ENCODE results near the gene CHD3.
A peak's percentile ranks its signal among the peaks of the same experiment; 100 is the strongest.

Gene CHD3

DNA sequence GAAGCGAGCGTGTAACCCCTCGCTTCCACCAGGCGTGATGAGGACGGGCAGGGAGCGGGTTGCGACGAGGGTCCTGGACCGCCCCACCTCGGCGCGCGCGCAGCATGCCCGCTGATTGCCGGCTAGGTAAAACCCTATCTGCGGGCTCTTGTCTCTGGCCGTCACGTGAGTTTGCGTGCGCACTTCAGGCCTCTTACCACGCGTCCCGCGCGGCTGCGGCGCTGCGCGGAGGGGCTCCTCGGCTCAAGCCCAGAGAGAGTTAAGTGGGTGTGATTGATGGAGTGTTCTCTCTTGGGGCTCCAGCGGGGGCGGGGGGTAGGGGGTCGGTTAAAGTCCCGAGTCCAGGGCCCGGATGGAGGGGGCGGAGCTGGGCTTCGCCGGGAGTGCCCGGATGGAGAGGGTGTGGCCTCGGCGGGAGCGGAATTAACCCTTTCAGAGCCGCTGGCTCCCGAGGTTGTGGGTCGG lies 46.6 kb upstream of the CHD3 start (continued):
- TF ChIP-seq WT1 (tag by site-specific recombination; IDR thresholded peaks at IDR 0.05) = peak; percentile 61; the same call in 1 of the 2 replicates
- TF ChIP-seq, protein P1, sequence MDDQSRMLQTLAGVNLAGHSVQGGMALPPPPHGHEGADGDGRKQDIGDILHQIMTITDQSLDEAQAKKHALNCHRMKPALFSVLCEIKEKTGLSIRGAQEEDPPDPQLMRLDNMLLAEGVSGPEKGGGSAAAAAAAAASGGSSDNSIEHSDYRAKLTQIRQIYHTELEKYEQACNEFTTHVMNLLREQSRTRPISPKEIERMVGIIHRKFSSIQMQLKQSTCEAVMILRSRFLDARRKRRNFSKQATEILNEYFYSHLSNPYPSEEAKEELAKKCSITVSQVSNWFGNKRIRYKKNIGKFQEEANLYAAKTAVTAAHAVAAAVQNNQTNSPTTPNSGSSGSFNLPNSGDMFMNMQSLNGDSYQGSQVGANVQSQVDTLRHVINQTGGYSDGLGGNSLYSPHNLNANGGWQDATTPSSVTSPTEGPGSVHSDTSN (CRISPR knock-in tag; IDR thresholded peaks at IDR 0.05) = 0 out of 2 replicates have a peak, but pooled peaks have one; percentile 39
- TF ChIP-seq ZNF560 (tag by site-specific recombination; IDR thresholded peaks at IDR 0.05; ENCODE audit: borderline replicate concordance) = no peak
- TF ChIP-seq ZBTB48 (tag by site-specific recombination; IDR thresholded peaks at IDR 0.05) = peak; percentile 10; the same call in 1 of the 2 replicates
- peak; percentile 80; the same call in 1 of the 2 replicates for TF ChIP-seq GLIS2 (tag by site-specific recombination; IDR thresholded peaks at IDR 0.05)
- 0 out of 2 replicates have a peak, but pooled peaks have one; percentile 15 for TF ChIP-seq ZNF324 (tag by site-specific recombination; IDR thresholded peaks at IDR 0.05)
- TF ChIP-seq, protein P2, sequence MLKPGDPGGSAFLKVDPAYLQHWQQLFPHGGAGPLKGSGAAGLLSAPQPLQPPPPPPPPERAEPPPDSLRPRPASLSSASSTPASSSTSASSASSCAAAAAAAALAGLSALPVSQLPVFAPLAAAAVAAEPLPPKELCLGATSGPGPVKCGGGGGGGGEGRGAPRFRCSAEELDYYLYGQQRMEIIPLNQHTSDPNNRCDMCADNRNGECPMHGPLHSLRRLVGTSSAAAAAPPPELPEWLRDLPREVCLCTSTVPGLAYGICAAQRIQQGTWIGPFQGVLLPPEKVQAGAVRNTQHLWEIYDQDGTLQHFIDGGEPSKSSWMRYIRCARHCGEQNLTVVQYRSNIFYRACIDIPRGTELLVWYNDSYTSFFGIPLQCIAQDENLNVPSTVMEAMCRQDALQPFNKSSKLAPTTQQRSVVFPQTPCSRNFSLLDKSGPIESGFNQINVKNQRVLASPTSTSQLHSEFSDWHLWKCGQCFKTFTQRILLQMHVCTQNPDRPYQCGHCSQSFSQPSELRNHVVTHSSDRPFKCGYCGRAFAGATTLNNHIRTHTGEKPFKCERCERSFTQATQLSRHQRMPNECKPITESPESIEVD (tag by site-specific recombination; IDR thresholded peaks at IDR 0.05) = no peak
- no peak for TF ChIP-seq ZNF654 (tag by site-specific recombination; IDR thresholded peaks at IDR 0.05; ENCODE audit: low read depth)
- TF ChIP-seq SP3 (tag by site-specific recombination; IDR thresholded peaks at IDR 0.05) = peak; percentile 65
- no peak for TF ChIP-seq ZNF510 (tag by site-specific recombination; IDR thresholded peaks at IDR 0.05; ENCODE audit: insufficient replicate concordance)
- TF ChIP-seq ZNF157 (tag by site-specific recombination; IDR thresholded peaks at IDR 0.05) = no peak
- TF ChIP-seq, protein P3, sequence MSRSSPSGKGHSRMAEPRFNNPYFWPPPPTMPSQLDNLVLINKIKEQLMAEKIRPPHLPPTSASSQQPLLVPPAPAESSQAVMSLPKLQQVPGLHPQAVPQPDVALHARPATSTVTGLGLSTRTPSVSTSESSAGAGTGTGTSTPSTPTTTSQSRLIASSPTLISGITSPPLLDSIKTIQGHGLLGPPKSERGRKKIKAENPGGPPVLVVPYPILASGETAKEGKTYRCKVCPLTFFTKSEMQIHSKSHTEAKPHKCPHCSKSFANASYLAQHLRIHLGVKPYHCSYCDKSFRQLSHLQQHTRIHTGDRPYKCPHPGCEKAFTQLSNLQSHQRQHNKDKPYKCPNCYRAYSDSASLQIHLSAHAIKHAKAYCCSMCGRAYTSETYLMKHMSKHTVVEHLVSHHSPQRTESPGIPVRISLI (tag by site-specific recombination; IDR thresholded peaks at IDR 0.05) = no peak
- TF ChIP-seq ZNF146 (tag by site-specific recombination; IDR thresholded peaks at IDR 0.05) = peak; percentile 2; the same call in 1 of the 2 replicates
- TF ChIP-seq, protein P4, sequence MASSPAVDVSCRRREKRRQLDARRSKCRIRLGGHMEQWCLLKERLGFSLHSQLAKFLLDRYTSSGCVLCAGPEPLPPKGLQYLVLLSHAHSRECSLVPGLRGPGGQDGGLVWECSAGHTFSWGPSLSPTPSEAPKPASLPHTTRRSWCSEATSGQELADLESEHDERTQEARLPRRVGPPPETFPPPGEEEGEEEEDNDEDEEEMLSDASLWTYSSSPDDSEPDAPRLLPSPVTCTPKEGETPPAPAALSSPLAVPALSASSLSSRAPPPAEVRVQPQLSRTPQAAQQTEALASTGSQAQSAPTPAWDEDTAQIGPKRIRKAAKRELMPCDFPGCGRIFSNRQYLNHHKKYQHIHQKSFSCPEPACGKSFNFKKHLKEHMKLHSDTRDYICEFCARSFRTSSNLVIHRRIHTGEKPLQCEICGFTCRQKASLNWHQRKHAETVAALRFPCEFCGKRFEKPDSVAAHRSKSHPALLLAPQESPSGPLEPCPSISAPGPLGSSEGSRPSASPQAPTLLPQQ (tag by site-specific recombination; IDR thresholded peaks at IDR 0.05) = 0 out of 2 replicates have a peak, but pooled peaks have one; percentile 9
- TF ChIP-seq ZNF16 (tag by site-specific recombination; IDR thresholded peaks at IDR 0.05; ENCODE audit: low read depth) = no peak
- peak; percentile 55 for TF ChIP-seq SP2 (tag by site-specific recombination; IDR thresholded peaks at IDR 0.05)
- no peak for TF ChIP-seq ZNF433 (tag by site-specific recombination; IDR thresholded peaks at IDR 0.05; ENCODE audit: low read depth)
- no peak for TF ChIP-seq SCRT2 (tag by site-specific recombination; IDR thresholded peaks at IDR 0.05)
- TF ChIP-seq ZBTB8A (tag by site-specific recombination; IDR thresholded peaks at IDR 0.05) = peak; percentile 68
- TF ChIP-seq ZNF423 (tag by site-specific recombination; IDR thresholded peaks at IDR 0.05) = peak; percentile 52; the same call in 1 of the 2 replicates
- TF ChIP-seq TRIM28 (IDR thresholded peaks at IDR 0.05; ENCODE audit: borderline replicate concordance, low read length) = no peak
- TF ChIP-seq ZFP41 (tag by site-specific recombination; IDR thresholded peaks at IDR 0.05; ENCODE audit: borderline replicate concordance) = no peak
- TF ChIP-seq EGR2 (tag by site-specific recombination; IDR thresholded peaks at IDR 0.05; ENCODE audit: low read depth) = peak; percentile 26; the same call in 1 of the 2 replicates
- no peak for TF ChIP-seq ZNF837 (tag by site-specific recombination; IDR thresholded peaks at IDR 0.05)
- no peak for TF ChIP-seq PRDM1 (tag by site-specific recombination; IDR thresholded peaks at IDR 0.05)
- TF ChIP-seq ZBTB20 (tag by site-specific recombination; IDR thresholded peaks at IDR 0.05) = peak; percentile 96
- TF ChIP-seq GLIS1 (tag by site-specific recombination; IDR thresholded peaks at IDR 0.05) = peak; percentile 11; the same call in 1 of the 2 replicates
- TF ChIP-seq, protein P5, sequence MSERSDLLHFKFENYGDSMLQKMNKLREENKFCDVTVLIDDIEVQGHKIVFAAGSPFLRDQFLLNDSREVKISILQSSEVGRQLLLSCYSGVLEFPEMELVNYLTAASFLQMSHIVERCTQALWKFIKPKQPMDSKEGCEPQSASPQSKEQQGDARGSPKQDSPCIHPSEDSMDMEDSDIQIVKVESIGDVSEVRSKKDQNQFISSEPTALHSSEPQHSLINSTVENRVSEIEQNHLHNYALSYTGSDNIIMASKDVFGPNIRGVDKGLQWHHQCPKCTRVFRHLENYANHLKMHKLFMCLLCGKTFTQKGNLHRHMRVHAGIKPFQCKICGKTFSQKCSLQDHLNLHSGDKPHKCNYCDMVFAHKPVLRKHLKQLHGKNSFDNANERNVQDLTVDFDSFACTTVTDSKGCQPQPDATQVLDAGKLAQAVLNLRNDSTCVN (tag by site-specific recombination; optimal IDR thresholded peaks at IDR 0.05) = peak; percentile 86
- peak; percentile 92 for TF ChIP-seq ZIC2 (tag by site-specific recombination; IDR thresholded peaks at IDR 0.05)
- peak; percentile 78 for TF ChIP-seq KLF9 (tag by site-specific recombination; IDR thresholded peaks at IDR 0.05; ENCODE audit: low read depth)
- TF ChIP-seq MYNN (tag by site-specific recombination; IDR thresholded peaks at IDR 0.05; ENCODE audit: borderline replicate concordance) = no peak; the same call in 1 of the 2 replicates
- TF ChIP-seq ZBTB21 (tag by site-specific recombination; IDR thresholded peaks at IDR 0.05) = peak; percentile 6; the same call in 1 of the 2 replicates
- TF ChIP-seq ZEB2 (tag by site-specific recombination; IDR thresholded peaks at IDR 0.05) = peak; percentile 90
- TF ChIP-seq ZNF501 (tag by site-specific recombination; IDR thresholded peaks at IDR 0.05) = 0 out of 2 replicates have a peak, but pooled peaks have one; percentile 8
- no peak for TF ChIP-seq BCL11B (tag by site-specific recombination; IDR thresholded peaks at IDR 0.05; ENCODE audit: low read depth)
- peak; percentile 67; the same call in 1 of the 2 replicates for TF ChIP-seq ZBTB7A (tag by site-specific recombination; IDR thresholded peaks at IDR 0.05; ENCODE audit: low read depth)
